Effector CD4-positive, alpha-beta T cell (primary cell): ENCODE data around the gene RBM4B.

Experiments
- DNase-seq: peaks from one replicate; pipeline ENCODE4 v3.0.0-alpha.2; 2020

RBM4B gene

DNA sequence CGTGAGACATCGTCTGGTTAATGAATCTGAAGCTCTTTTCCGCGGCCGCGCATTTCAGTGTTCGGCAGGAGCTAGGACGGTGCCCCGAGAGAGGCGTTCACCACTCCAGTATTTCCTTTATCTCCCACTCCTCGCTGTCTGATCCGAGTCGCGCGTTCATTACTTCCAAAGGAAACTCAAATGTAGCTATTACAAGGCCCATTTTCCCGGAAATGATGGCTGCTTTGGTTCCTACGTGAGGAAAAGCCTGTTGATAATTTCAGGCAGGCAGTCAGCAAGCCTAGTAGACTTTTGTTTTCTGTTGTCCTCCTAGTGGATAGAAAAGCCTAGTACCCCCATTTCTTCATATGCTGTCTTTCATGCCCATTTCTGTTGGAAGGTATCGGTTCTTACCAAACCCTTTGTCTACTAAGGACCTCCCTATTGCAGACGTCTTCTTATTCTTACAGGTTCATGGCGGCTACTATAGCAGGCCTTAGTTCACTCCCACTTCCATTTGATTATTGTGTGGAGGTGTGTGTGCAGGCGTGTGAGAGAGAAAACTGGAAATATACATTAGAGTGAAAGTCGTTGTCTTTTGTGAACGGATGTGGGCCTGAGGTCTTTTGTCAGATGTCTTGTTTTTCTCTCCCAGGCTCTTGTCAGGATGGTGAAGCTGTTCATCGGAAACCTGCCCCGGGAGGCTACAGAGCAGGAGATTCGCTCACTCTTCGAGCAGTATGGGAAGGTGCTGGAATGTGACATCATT lies 38.4 kb downstream of the RBM4B start:
- peak; percentile 21 for DNase-seq

DNA sequence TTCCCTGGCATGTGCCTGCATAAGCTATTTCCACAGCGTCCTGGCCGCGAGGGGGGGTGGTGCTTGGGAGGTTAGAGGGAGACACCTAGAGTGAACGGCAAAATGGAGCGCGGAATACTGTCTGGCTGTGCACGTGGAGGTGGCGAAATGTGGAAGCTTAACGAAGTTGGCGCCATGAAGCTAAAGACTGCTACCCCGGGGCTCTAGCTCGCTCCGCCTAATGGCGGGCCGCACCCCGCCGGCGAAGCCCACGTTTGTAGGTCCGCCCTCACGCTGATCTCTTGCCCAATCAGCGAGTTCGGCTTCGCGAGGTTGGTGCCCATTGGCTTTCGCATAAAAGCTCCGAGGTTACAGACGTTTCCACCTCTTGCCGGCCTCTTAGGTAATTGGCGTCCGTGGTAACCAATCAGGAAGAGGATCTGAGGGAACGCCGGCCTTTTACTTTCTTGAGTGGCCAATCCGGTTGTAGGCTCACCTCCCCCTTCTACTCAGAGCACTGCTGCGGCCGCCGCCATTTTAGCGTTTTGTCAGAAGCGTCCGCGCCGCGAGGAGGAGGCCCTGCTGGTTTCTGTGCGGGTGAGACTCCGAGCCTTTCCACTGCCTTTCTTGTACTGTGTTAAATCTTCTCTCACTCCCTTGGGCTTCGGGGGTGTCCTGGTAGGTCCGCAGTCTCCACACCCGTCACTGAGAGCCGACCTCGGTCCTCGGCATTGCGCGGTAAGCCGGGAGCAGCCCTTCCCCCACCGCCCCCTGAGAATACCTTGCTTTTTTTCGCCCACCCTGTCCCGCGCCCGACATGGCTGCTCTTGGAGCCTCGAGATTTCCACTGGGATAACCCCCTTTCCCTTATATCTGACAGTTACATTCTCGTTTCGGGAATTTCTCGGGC lies 39.3 kb downstream of the RBM4B start, which contains the start of gene RBM4:
Gene RBM4 (plus strand): TSS at position 527 of the 889 bp plus-strand sequence. CDS start 1,009 bp downstream, outside the sequence.
- DNase-seq, result peak; percentile 96

- DNase-seq, result no peak
These were observed 40.0 kb downstream of the RBM4B start for GRCh38 chr11:66637557-66638176.

DNA sequence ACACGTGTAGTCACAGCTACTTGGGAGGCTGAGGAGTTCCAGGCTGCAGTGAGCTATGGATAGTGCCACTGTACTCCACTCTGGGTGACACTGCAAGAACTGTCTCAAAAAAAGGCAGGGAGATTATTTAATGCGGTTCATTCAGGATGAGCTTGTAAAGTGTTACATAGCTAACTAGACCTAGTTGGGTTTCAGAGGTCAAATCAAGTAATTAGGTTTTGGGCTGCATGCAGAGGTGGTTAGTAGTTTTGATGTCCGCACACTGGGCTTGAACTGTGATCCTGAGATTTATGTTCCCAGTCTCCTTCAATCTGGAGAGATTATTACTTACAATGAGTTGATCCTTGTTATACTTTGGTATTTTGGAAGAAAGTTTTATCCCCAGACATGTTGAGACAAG lies 41.3 kb downstream of the RBM4B start:
- DNase-seq, result no peak

DNA sequence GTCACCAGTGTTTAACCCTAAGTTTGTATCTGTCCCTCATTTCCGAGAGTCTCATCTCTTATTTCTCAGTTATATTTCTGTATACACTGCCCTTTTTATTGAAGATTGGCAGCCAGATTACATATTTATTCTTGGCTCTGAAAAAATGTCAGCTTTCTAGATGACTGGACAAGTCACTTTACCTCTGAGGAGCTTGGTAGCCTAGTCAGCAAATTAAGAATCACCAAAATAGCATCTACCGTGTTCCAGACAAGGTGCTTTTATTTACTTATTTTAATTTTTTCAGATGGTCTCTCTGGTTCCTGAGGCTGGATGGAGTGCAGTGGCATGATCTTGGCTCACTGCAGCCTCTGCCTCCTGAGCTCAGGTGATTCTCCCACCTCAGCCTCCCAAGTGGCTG lies 44.7 kb downstream of the RBM4B start:
- no peak for DNase-seq

DNA sequence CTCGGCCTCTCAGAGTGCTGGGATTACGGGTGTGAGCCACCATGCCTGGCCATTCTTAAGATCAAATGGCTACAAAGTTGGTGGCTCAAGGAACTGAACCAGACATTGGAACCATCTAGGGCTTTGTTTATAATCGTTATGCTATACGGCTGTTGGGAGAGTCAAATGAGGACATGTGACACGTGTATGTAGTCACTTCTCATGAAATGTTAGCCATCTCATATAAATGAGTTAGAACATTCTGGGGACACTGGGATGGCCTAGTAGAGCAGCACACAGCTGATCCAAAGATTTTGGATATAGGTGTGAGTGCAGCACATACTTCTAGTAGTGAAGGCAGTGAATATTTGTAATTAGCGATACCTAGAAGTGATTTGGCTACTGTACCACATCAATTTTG lies 45.8 kb downstream of the RBM4B start:
- DNase-seq, result no peak

DNA sequence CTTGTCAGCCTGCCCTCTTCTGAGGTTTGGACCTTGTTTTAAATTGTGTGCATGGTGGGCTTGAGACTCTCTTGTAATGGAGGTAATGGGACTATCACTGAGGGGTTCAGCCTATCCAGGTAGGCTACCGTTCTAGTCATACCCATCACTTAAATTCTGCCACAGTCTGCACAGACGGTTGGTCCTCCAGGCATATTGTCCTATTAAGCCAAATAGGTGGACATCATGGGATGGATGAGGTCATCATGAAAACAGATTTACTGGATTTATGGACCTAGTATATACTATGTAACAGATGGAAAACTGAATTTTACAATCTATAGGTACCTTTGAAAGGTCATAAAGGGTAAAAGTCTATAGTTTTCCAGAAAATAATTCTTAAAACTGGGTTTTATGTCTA lies 48.3 kb downstream of the RBM4B start:
- DNase-seq, result no peak

DNA sequence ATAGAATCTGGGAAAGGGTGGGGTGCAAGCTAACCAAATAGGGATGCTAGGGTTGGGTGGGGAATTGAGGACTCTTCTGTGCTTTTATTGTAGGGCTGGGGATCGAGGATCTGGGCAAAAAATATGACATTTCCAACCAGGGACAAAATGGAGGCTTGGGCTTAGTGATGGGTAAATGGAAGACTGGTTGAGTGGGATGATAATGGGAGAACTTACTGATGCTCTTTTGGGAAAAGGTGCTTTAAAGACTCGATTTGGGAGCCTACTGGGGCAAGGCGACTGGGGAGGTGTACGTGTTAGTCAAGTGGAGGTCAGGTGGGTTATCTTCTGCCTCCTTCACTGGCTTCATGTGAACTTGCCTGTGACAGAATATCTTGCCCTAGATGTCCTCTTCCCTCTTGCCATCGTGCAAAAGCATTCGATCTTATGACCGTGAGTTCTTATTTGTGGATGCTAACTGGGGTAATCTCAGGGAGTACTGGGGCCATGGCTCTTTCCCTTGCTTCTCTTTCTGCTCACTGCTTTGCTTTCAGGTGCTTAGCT lies 49.6 kb downstream of the RBM4B start:
- DNase-seq, result no peak

GRCh38 chr11:66626926-66627325 lies 50.8 kb downstream of the RBM4B start:
- DNase-seq, result no peak

- no peak for DNase-seq
These were observed 51.3 kb downstream of the RBM4B start for GRCh38 chr11:66626382-66626781.

DNA sequence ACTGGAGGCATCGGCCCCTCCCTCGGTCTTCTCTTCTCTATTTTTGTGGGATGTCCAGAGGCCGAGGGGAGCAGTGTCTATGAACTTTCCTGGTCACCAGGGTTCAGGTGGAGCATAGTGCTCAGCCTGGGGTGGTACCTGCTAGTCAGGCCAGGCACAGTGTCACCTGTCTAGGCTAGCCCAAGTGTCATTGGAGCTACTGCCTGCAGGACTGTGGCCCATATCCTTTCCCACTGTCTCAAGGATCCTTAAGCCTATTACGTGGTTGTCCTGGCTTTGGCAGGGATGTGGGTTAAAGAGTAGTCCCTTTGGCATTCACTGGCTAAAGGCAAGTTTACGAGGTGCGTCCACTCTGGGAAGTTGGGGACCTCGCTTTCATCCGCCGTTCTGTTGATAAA lies 51.9 kb downstream of the RBM4B start:
- no peak for DNase-seq

GRCh38 chr11:66625041-66625751 lies 52.5 kb downstream of the RBM4B start:
- DNase-seq, result no peak

- no peak for DNase-seq
These were observed 53.2 kb downstream of the RBM4B start for GRCh38 chr11:66624450-66624849.

DNA sequence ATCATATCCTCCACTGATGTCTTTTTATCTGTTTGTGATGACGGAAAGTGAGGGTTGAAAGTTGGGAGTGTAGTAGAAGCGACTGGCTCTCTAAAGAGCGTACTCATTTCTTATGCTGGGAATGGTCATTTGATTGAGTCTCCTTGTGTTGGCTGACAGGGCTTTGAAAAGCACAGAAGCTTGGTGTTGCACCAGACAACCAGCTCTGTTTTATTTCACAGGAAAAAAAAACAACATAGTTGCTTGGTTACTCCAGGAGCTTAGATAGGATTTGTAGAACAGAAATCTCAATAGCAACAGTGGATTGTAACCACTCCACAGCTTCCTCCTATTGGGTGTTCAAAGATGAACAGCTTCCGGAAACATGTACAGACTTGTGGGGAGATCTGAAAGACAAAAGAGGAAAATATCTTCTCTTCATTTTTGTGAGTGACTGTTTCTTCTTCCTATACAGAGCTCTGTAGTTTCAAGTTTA lies 58.6 kb downstream of the RBM4B start:
- peak; percentile 35 for DNase-seq

GRCh38 chr11:66617155-66617834 lies 60.4 kb downstream of the RBM4B start:
- no peak for DNase-seq

- peak; percentile 99 for DNase-seq
These were observed 61.1 kb downstream of the RBM4B start, which contains the start of gene RBM14 for GRCh38 chr11:66616379-66617154. Gene RBM14 (plus strand): TSS chr11:66616630. CDS start chr11:66616721, 91 bp downstream.
